ENCODE measurements around the gene EGR4. TPM values are rescaled to one million over a fixed set of nuclear protein-coding genes. Genes with fewer than 3 reads are reported as not detected.

Gene EGR4
- total RNA-seq, 1 donor from 2014 or later, result not detected

- no peak for DNase-seq
Observed at GRCh38 chr2:73249636-73250035, 43.7 kb downstream of the EGR4 start.

GRCh38 chr2:73246850-73247249, 46.5 kb downstream of the EGR4 start:
- no peak for DNase-seq

- DNase-seq, result no peak
Observed at GRCh38 chr2:73244580-73244979, 48.8 kb downstream of the EGR4 start.

- DNase-seq, result no peak
Observed at GRCh38 chr2:73243884-73244570, 49.3 kb downstream of the EGR4 start.

Small RNA genes within 50 kb of the gene (small RNA-seq; reads per million reads assigned to genes)
- gene RNU6-111P (ENCODE audit: low replicate concordance), result not detected

Other genes starting within 250 kb of the EGR4 start
- gene SFXN5, start 221.8 kb downstream of the EGR4 start, total RNA-seq, result 7.3 TPM
- gene RAB11FIP5, start 180.6 kb downstream of the EGR4 start, total RNA-seq, result 24.3 TPM
- gene NOTO, start 91.0 kb downstream of the EGR4 start, total RNA-seq, result not detected
- 28.4 TPM for gene SMYD5, start 79.3 kb downstream of the EGR4 start, total RNA-seq
- 49.1 TPM for gene PRADC1, start 60.3 kb downstream of the EGR4 start, total RNA-seq
- 192 TPM for gene CCT7, start 59.2 kb downstream of the EGR4 start, total RNA-seq
- gene FBXO41, start 9.1 kb downstream of the EGR4 start, total RNA-seq, result 0.41 TPM
- gene ALMS1, start 92.3 kb upstream of the EGR4 start, total RNA-seq, result 37.3 TPM